Activated CD4-positive, alpha-beta memory T cell treated with anti-CD3 and anti-CD28 coated beads, Interleukin-2, amount 10 ng/mL, durations not matched to agents 7 days and 5 days (primary cell): ENCODE data around the gene PGBD2. TPM values are rescaled to one million over a fixed set of nuclear protein-coding genes. Genes with fewer than 3 reads are reported as not detected.
"Not testable (repeated sequence)": the region's sequence is repeated elsewhere in the genome, so short reads cannot be mapped to it uniquely, and the experiment has no call there.

Source experiments
- CTCF ChIA-PET: fragments of 350-600 bp; sonication (Branson Sonifier 250); formaldehyde crosslinking; loops from one replicate; lab custom pipeline; 2021; ENCODE audit warnings: antibody characterized with exemption, inconsistent platforms; lab: Charles Lee
- POLR2A ChIA-PET: fragments of 350-600 bp; sonication (Branson Sonifier 250); formaldehyde crosslinking; loops from one replicate; lab custom pipeline; 2021; ENCODE audit warnings: antibody characterized with exemption; lab: Charles Lee
- DNase-seq: peaks from one replicate; pipeline ENCODE4 v3.0.0-alpha.2; 2020
- H3K27ac Mint-ChIP-seq: one replicate; pipeline ENCODE4 v1.8.0; 2021; ENCODE audit warnings: mild to moderate bottlenecking, mixed read lengths
- H3K27me3 Mint-ChIP-seq: one replicate; pipeline ENCODE4 v1.8.0; 2021; ENCODE audit warnings: mixed read lengths
- H3K36me3 Mint-ChIP-seq: one replicate; pipeline ENCODE4 v1.8.0; 2021; ENCODE audit warnings: low read depth, mixed read lengths
- H3K4me1 Mint-ChIP-seq: one replicate; pipeline ENCODE4 v1.8.0; 2021; ENCODE audit warnings: mixed read lengths
- H3K4me3 Mint-ChIP-seq: one replicate; pipeline ENCODE4 v1.8.0; 2021; ENCODE audit warnings: mild to moderate bottlenecking, mixed read lengths
- H3K9me3 Mint-ChIP-seq: one replicate; pipeline ENCODE4 v1.8.0; 2021; ENCODE audit warnings: mixed read lengths
- total RNA-seq, 2 experiments: library from RNA; stranded (reverse); gene quantifications; one replicate each; pipeline ENCODE4 v1.2.3, GENCODE V29; 2021

PGBD2 gene
- total RNA-seq, 2 experiments from 2014 or later, result 6.3 to 6.4 TPM

GRCh38 chr1:248914796-248915381, 8.9 kb downstream of the PGBD2 start:
- no peaks in the 10 kb centered on the region for H3K9me3 Mint-ChIP-seq
- no peaks in the 10 kb centered on the region for H3K27me3 Mint-ChIP-seq
- peaks cover 4% of the 10 kb centered on the region for H3K4me1 Mint-ChIP-seq
- H3K36me3 Mint-ChIP-seq, result peaks cover 41% of the 10 kb centered on the region
- DNase-seq, result no peak
- H3K4me3 Mint-ChIP-seq, result no peak overlapping the region
- POLR2A ChIA-PET, result interaction anchor here (0.6 kb wide), 1 partner anchor 57 kb away, joined by 3 read pairs; no protein-coding TSS in a partner anchor
- no peak overlapping the region for H3K27ac Mint-ChIP-seq
- CTCF ChIA-PET, result interaction anchor here (0.6 to 1.3 kb wide), 2 partner anchors 9 to 109 kb away, joined by 3 read pairs; partner anchors contain the start of gene PGBD2

GRCh38 chr1:248918131-248918530, 12.1 kb downstream of the PGBD2 start:
- Mint-ChIP-seq H3K27me3 (no peaks in the 10 kb centered on the region), H3K36me3 (peaks cover 65% of the 10 kb centered on the region), H3K27ac (no peak overlapping the region), H3K4me1 (peaks cover 4% of the 10 kb centered on the region), H3K4me3 (no peak overlapping the region), H3K9me3 (no peaks in the 10 kb centered on the region)
- ChIA-PET CTCF (no interaction called here), POLR2A (interaction anchor here (0.9 kb wide), 1 partner anchor 56 kb away, joined by 3 read pairs; no protein-coding TSS in a partner anchor)
- DNase-seq, result no peak

GRCh38 chr1:248923352-248924338, 17.6 kb downstream of the PGBD2 start:
- no peak overlapping the region for H3K4me3 Mint-ChIP-seq
- no peak for DNase-seq
- peaks cover 37% of the 10 kb centered on the region for H3K36me3 Mint-ChIP-seq
- ChIA-PET CTCF (interaction anchor here (1.2 to 3.2 kb wide), 3 partner anchors 21 to 85 kb away, joined by 3 to 12 read pairs (median 9); partner anchors contain the start of genes ZNF672 and ZNF692), POLR2A (no interaction called here)
- no peak overlapping the region for H3K27ac Mint-ChIP-seq
- no peaks in the 10 kb centered on the region for H3K9me3 Mint-ChIP-seq
- H3K27me3 Mint-ChIP-seq, result peaks cover 4% of the 10 kb centered on the region
- peaks cover 49% of the 10 kb centered on the region for H3K4me1 Mint-ChIP-seq

- ChIA-PET CTCF (interaction anchor here (1.3 to 3.2 kb wide), 4 partner anchors 19 to 86 kb away, joined by 3 to 12 read pairs (median 10); partner anchors contain the start of genes PGBD2, ZNF672 and ZNF692), POLR2A (no interaction called here)
- Mint-ChIP-seq H3K4me3 (peak overlapping the region; percentile 11), H3K9me3 (no peaks in the 10 kb centered on the region), H3K27ac (peak overlapping the region; percentile 69), H3K36me3 (peaks cover 29% of the 10 kb centered on the region), H3K4me1 (peaks cover 49% of the 10 kb centered on the region), H3K27me3 (peaks cover 6% of the 10 kb centered on the region)
- DNase-seq, result peak; percentile 73
Observed at GRCh38 chr1:248924696-248925532, 18.9 kb downstream of the PGBD2 start.

GRCh38 chr1:248925859-248926258, 19.8 kb downstream of the PGBD2 start:
- peaks cover 49% of the 10 kb centered on the region for H3K4me1 Mint-ChIP-seq
- CTCF ChIA-PET, result interaction anchor here (0.7 to 3.2 kb wide), 6 partner anchors 20 to 87 kb away, joined by 3 to 12 read pairs (median 6); partner anchors contain the start of genes PGBD2, ZNF672 and ZNF692
- H3K36me3 Mint-ChIP-seq, result peaks cover 22% of the 10 kb centered on the region
- peak overlapping the region; percentile 69 for H3K27ac Mint-ChIP-seq
- not testable (repeated sequence) for H3K9me3 Mint-ChIP-seq, H3K27me3 Mint-ChIP-seq, H3K4me3 Mint-ChIP-seq, DNase-seq
- POLR2A ChIA-PET, result interaction anchor here (1.0 to 1.7 kb wide), 2 partner anchors 52 to 100 kb away, joined by 5 read pairs; partner anchors contain the start of gene SH3BP5L

GRCh38 chr1:248926401-248927182, 20.6 kb downstream of the PGBD2 start:
- H3K36me3 Mint-ChIP-seq, result peaks cover 14% of the 10 kb centered on the region
- peaks cover 6% of the 10 kb centered on the region for H3K27me3 Mint-ChIP-seq
- peak overlapping the region; percentile 38 for H3K27ac Mint-ChIP-seq
- ChIA-PET POLR2A (interaction anchor here (0.7 to 1.7 kb wide), 3 partner anchors 52 to 101 kb away, joined by 3 to 5 read pairs (median 5); partner anchors contain the start of genes SH3BP5L and ZNF672), CTCF (interaction anchor here (0.7 to 3.2 kb wide), 6 partner anchors 20 to 88 kb away, joined by 3 to 12 read pairs (median 6); partner anchors contain the start of genes PGBD2, ZNF672 and ZNF692)
- H3K9me3 Mint-ChIP-seq, result no peaks in the 10 kb centered on the region
- no peak overlapping the region for H3K4me3 Mint-ChIP-seq
- H3K4me1 Mint-ChIP-seq, result peaks cover 49% of the 10 kb centered on the region
- DNase-seq, result no peak

GRCh38 chr1:248927283-248927682, 21.2 kb downstream of the PGBD2 start:
- Mint-ChIP-seq H3K4me1 (peaks cover 49% of the 10 kb centered on the region), H3K36me3 (peaks cover 11% of the 10 kb centered on the region)
- not testable (repeated sequence) for H3K27me3 Mint-ChIP-seq, H3K4me3 Mint-ChIP-seq, H3K27ac Mint-ChIP-seq, H3K9me3 Mint-ChIP-seq, DNase-seq
- CTCF ChIA-PET, result interaction anchor here (2.5 to 3.2 kb wide), 2 partner anchors 21 to 69 kb away, joined by 11 to 12 read pairs; partner anchors contain the start of genes PGBD2 and ZNF692
- POLR2A ChIA-PET, result interaction anchor here (1.7 kb wide), 1 partner anchor 53 kb away, joined by 5 read pairs; no protein-coding TSS in a partner anchor

- DNase-seq, H3K27ac Mint-ChIP-seq, POLR2A ChIA-PET, H3K9me3 Mint-ChIP-seq, CTCF ChIA-PET, H3K4me3 Mint-ChIP-seq, H3K27me3 Mint-ChIP-seq, H3K36me3 Mint-ChIP-seq: not testable (repeated sequence)
- H3K4me1 Mint-ChIP-seq, result peaks cover 49% of the 10 kb centered on the region
Observed at GRCh38 chr1:248928122-248928521, 22.1 kb downstream of the PGBD2 start.

GRCh38 chr1:248930037-248930436, 24.0 kb downstream of the PGBD2 start:
- H3K27me3 Mint-ChIP-seq, POLR2A ChIA-PET, DNase-seq, CTCF ChIA-PET, H3K36me3 Mint-ChIP-seq, H3K27ac Mint-ChIP-seq, H3K4me3 Mint-ChIP-seq, H3K9me3 Mint-ChIP-seq: not testable (repeated sequence)
- H3K4me1 Mint-ChIP-seq, result peaks cover 31% of the 10 kb centered on the region

GRCh38 chr1:248938173-248938809, 32.3 kb downstream of the PGBD2 start:
- H3K4me1 Mint-ChIP-seq, H3K36me3 Mint-ChIP-seq, DNase-seq, H3K27me3 Mint-ChIP-seq, H3K27ac Mint-ChIP-seq, H3K9me3 Mint-ChIP-seq, CTCF ChIA-PET, POLR2A ChIA-PET, H3K4me3 Mint-ChIP-seq: not testable (repeated sequence)
